OCI-LY1 (cell line): Measurements from ENCODE around the gene CRYBG3.

Source experiments
- CTCF ChIP-seq: fragments of 200-600 bp; sonication (generic), shearing (Covaris generic); IDR thresholded peaks from 2 replicates; pipeline ENCODE4 v1.5.1; 2017; ENCODE audit warnings: mild to moderate bottlenecking, antibody characterized with exemption, low read length, moderate library complexity, mixed read lengths
- EZH2 ChIP-seq: fragments of 200-600 bp; sonication (generic), shearing (Covaris generic); IDR thresholded peaks from 2 replicates; pipeline ENCODE4 v1.8.0; 2017; ENCODE audit warnings: borderline replicate concordance, mixed run types, mild to moderate bottlenecking, antibody characterized with exemption, low read length, moderate library complexity, mixed read lengths

- TF ChIP-seq CTCF (no peak), EZH2 (no peak)
These were observed 148.3 kb downstream of the CRYBG3 start for GRCh38 chr3:97970156-97970555.
